K562 (cell line): ENCODE data around the gene CREB3L2. TPM values are rescaled to one million over a fixed set of nuclear protein-coding genes. Genes with fewer than 3 reads are reported as not detected.
A peak's percentile ranks its signal among the peaks of the same experiment; 100 is the strongest.

Experiments used
- ATAC-seq: fragments of 200-7000 bp; cut with Tn5 transposase; 3 replicates; pipeline ENCODE4 v1.9.1; 2020; ENCODE audit warnings: moderate library complexity
- BruUV-seq: library from RNA; stranded (reverse); fragments of 400-500 nt; replicated peaks from 2 replicates; lab custom pipeline; 2021; lab: Mats Ljungman, UMichigan
- CTCF ChIA-PET: fragments of 300-600 bp; formaldehyde crosslinking; extraction: SDS; loops from one replicate; lab custom pipeline; 2021; ENCODE audit warnings: low intra/inter-chr PET ratio; lab: Yijun Ruan, JAX
- POLR2A ChIA-PET: fragments of 300-600, 350-650 bp; sonication (Branson Sonifier 250); formaldehyde crosslinking; extraction: SDS; loops from one replicate; lab custom pipeline; 2021; ENCODE audit warnings: antibody characterized with exemption, inconsistent platforms; lab: Yijun Ruan, JAX
- DNase-seq, 4 experiments: peaks; one replicate each; pipeline versions ENCODE4 v3.0.0 to v3.0.0-alpha.2; 2011 to 2018; ENCODE audit warnings: low spot score in 3 of 4, mixed read lengths in 3 of 4; ENCODE audit errors: extremely low read depth in 1 of 4
- FAIRE-seq: peaks from 2 replicates; lab custom pipeline; 2011; peaks lifted over from hg19 to GRCh38; lab: Jason Lieb, UNC
- H2AFZ ChIP-seq: 2 replicates; pipeline ENCODE4 v1.6.0; 2011; ENCODE audit warnings: low read depth, low read length, control low read depth, inconsistent platforms
- H3K27ac ChIP-seq: fragments of 200-600 bp; 3 replicates; pipeline ENCODE4 v1.8.0; 2011; ENCODE audit warnings: low read depth, mild to moderate bottlenecking, control low read depth, inconsistent platforms, low read length, moderate library complexity, mixed read lengths; ENCODE audit errors: extremely low read depth
- H3K27me3 ChIP-seq, 2 experiments: fragments of 300-600 bp in 1 of 2; 2 replicates in 1 of 2; 3 replicates in 1 of 2; pipeline versions ENCODE4 v1.6.0 to v1.8.0; 2011; ENCODE audit warnings: inconsistent platforms in 2 of 2, low read length in 2 of 2, mild to moderate bottlenecking in 1 of 2, mixed read lengths in 1 of 2, moderate library complexity in 1 of 2; ENCODE audit not compliant: control insufficient read depth in 2 of 2, insufficient read depth in 2 of 2
- H3K36me3 ChIP-seq: fragments of 300-600 bp; 3 replicates; pipeline ENCODE4 v1.8.0; 2011; ENCODE audit warnings: mild to moderate bottlenecking, low read length, inconsistent platforms; ENCODE audit not compliant: control insufficient read depth, insufficient read depth
- H3K4me1 ChIP-seq, 2 experiments: fragments of 200-600 bp in 1 of 2; replicated peaks in 1 of 2; 2 replicates in 1 of 2; 3 replicates in 1 of 2; pipeline versions ENCODE4 v1.5.1 to v1.8.0; 2011; ENCODE audit warnings: inconsistent platforms in 2 of 2, low read length in 2 of 2, mild to moderate bottlenecking in 1 of 2, mixed read lengths in 1 of 2, moderate library complexity in 1 of 2; ENCODE audit not compliant: control insufficient read depth in 2 of 2, insufficient read depth in 2 of 2
- H3K4me2 ChIP-seq: 2 replicates; pipeline ENCODE4 v1.6.1; 2011; ENCODE audit warnings: low read length, control low read depth, inconsistent platforms, mixed read lengths; ENCODE audit not compliant: insufficient read depth
- H3K4me3 ChIP-seq: fragments of 200-600 bp; sonication (generic), shearing (Covaris generic); 2 replicates; pipeline ENCODE4 v1.5.1; 2016; ENCODE audit warnings: control low read depth, inconsistent platforms
- H3K79me2 ChIP-seq: fragments of 200-600 bp; 3 replicates; pipeline ENCODE4 v1.8.0; 2011; ENCODE audit warnings: low read length, inconsistent platforms; ENCODE audit not compliant: control insufficient read depth, insufficient read depth
- H3K9ac ChIP-seq, 2 experiments: 2 replicates each; pipeline versions ENCODE4 v1.6.0 to v1.6.1; 2011; ENCODE audit warnings: low read depth in 2 of 2, low read length in 2 of 2, control low read depth in 1 of 2, inconsistent platforms in 1 of 2, mild to moderate bottlenecking in 1 of 2, mixed read lengths in 1 of 2; ENCODE audit not compliant: insufficient read depth in 1 of 2
- H3K9me1 ChIP-seq: one replicate; pipeline ENCODE4 v1.6.0; 2011; ENCODE audit warnings: inconsistent platforms, mild to moderate bottlenecking, low read length, moderate library complexity; ENCODE audit not compliant: control insufficient read depth, insufficient read depth
- H3K9me3 ChIP-seq: replicated peaks from 2 replicates; pipeline ENCODE4 v1.5.1; 2011; ENCODE audit warnings: low read depth, low read length, inconsistent platforms; ENCODE audit not compliant: control insufficient read depth, insufficient read depth
- H4K20me1 ChIP-seq: replicated peaks from 2 replicates; pipeline ENCODE4 v1.6.1; 2011; ENCODE audit warnings: low read length, inconsistent platforms, mixed read lengths; ENCODE audit not compliant: control insufficient read depth, insufficient read depth
- ATF1 ChIP-seq, 2 experiments: fragments of 450-650 bp in 1 of 2; IDR thresholded peaks; 2 replicates each; pipeline ENCODE4 v1.6.1; 2016; ENCODE audit warnings: missing compliant biosample characterization in 1 of 2, missing genetic modification characterization in 1 of 2
- BRF2 ChIP-seq: IDR thresholded peaks from 3 replicates; pipeline ENCODE4 v1.6.1; 2011; ENCODE audit warnings: borderline replicate concordance, mild to moderate bottlenecking; ENCODE audit not compliant: insufficient read length, insufficient read depth
- FOXJ2 ChIP-seq: fragments of 200-800 bp; sonication (Bioruptor generic); IDR thresholded peaks from 2 replicates; pipeline ENCODE4 v1.6.1; 2016; ENCODE audit warnings: missing genetic modification characterization, missing compliant biosample characterization
- GATAD2A ChIP-seq: fragments of 450-650 bp; IDR thresholded peaks from 2 replicates; pipeline ENCODE4 v1.6.1; 2017
- HMGN3 ChIP-seq: IDR thresholded peaks from 2 replicates; pipeline ENCODE4 v1.6.1; 2011; ENCODE audit warnings: borderline replicate concordance, low read depth, mild to moderate bottlenecking, mixed read lengths, low read length; ENCODE audit not compliant: insufficient read length; ENCODE audit errors: extremely low read depth
- KLF10 ChIP-seq: fragments of 250-450 bp; sonication (Bioruptor Pico); IDR thresholded peaks from 2 replicates; pipeline ENCODE4 v1.6.1; 2021; ENCODE audit warnings: matching md5 sums
- MCM5 ChIP-seq: fragments of 450-650 bp; IDR thresholded peaks from 2 replicates; pipeline ENCODE4 v1.6.1; 2016; ENCODE audit warnings: low read depth
- MEF2A ChIP-seq: IDR thresholded peaks from 2 replicates; pipeline ENCODE4 v1.6.1; 2011; ENCODE audit warnings: low read depth, mild to moderate bottlenecking, low read length, moderate library complexity; ENCODE audit not compliant: control insufficient read depth
- NFATC3 ChIP-seq: fragments of 450-650 bp; IDR thresholded peaks from 2 replicates; pipeline ENCODE4 v1.6.1; 2017; ENCODE audit warnings: mild to moderate bottlenecking
- NR2C2 ChIP-seq, 2 experiments: fragments of 200-800 bp in 1 of 2; sonication (Bioruptor generic) in 1 of 2; sonication (generic) in 1 of 2; formaldehyde crosslinking in 1 of 2; IDR thresholded peaks; 2 replicates each; pipeline versions ENCODE4 v1.6.1 to v1.8.0; 2016 to 2022; ENCODE audit warnings: mild to moderate bottlenecking in 1 of 2, missing compliant biosample characterization in 1 of 2, missing genetic modification characterization in 1 of 2, missing genetic modification reagents in 1 of 2
- RUNX1 ChIP-seq: sonication (generic); IDR thresholded peaks from 2 replicates; pipeline ENCODE4 v1.6.1; 2016; ENCODE audit warnings: antibody characterized with exemption, low read depth
- SMAD2 ChIP-seq: fragments of 150-350 bp; IDR thresholded peaks from 2 replicates; pipeline ENCODE4 v1.6.1; 2014; ENCODE audit warnings: low read depth, mild to moderate bottlenecking, low read length
- SMARCA5 ChIP-seq: fragments of 450-650 bp; IDR thresholded peaks from 2 replicates; pipeline ENCODE4 v1.6.1; 2016
- TAF9B ChIP-seq: fragments of 450-650 bp; IDR thresholded peaks from 2 replicates; pipeline ENCODE4 v1.6.1; 2018; ENCODE audit warnings: mild to moderate bottlenecking; ENCODE audit not compliant: partially characterized antibody
- THRA ChIP-seq: fragments of 450-650 bp; IDR thresholded peaks from 2 replicates; pipeline ENCODE4 v1.6.1; 2017; ENCODE audit warnings: mild to moderate bottlenecking, moderate library complexity
- THRAP3 ChIP-seq: fragments of 450-650 bp; IDR thresholded peaks from 2 replicates; pipeline ENCODE4 v1.6.1; 2016; ENCODE audit warnings: mild to moderate bottlenecking, inconsistent platforms, borderline replicate concordance
- TRIM24 ChIP-seq, 2 experiments: fragments of 450-650 bp; IDR thresholded peaks; 2 replicates each; pipeline ENCODE4 v1.6.1; 2016
- ZFP30 ChIP-seq: fragments of 250-450 bp; sonication (Bioruptor Pico); IDR thresholded peaks from 2 replicates; pipeline ENCODE4 v1.8.0; 2022; ENCODE audit warnings: moderate library complexity, mild to moderate bottlenecking, inconsistent platforms, borderline replicate concordance
- ZNF134 ChIP-seq: fragments of 250-450 bp; sonication (Bioruptor Pico); conservative IDR thresholded peaks from 2 replicates; pipeline ENCODE4 v1.4.0; 2020
- ZNF263 ChIP-seq: sonication (generic); formaldehyde crosslinking; IDR thresholded peaks from 2 replicates; pipeline ENCODE4 v1.8.0; 2022; ENCODE audit warnings: mild to moderate bottlenecking, missing genetic modification reagents, borderline replicate concordance
- ZNF3 ChIP-seq: fragments of 250-450 bp; sonication (Bioruptor Pico); IDR thresholded peaks from 2 replicates; pipeline ENCODE4 v1.5.0; 2021; ENCODE audit warnings: mild to moderate bottlenecking, moderate library complexity
- ZNF316 ChIP-seq: fragments of 450-650 bp; IDR thresholded peaks from 2 replicates; pipeline ENCODE4 v1.6.1; 2016
- ZNF79 ChIP-seq: fragments of 250-450 bp; sonication (Bioruptor Pico); IDR thresholded peaks from 2 replicates; pipeline ENCODE4 v1.4.0; 2020; ENCODE audit warnings: low read depth, mild to moderate bottlenecking, moderate library complexity
- WGBS: fragments of 100-300 bp; shearing (Covaris generic); methylation state at CpG from one replicate; pipeline ENCODE4 v1.1.6; 2016; ENCODE audit warnings: low coverage, mixed read lengths; ENCODE audit not compliant: insufficient coverage; ENCODE audit errors: missing lambda C conversion rate; 5-methylcytosine and 5-hydroxymethylcytosine counted together
- in situ Hi-C: fragments of 300-500 bp; cut with MboI; formaldehyde crosslinking; loops from 4 replicates; pipeline ENCODE4 v1.15.0; 2018; ENCODE audit warnings: inconsistent platforms, mixed read lengths
- intact Hi-C: fragments of 100-400 bp; cut with micrococcal nuclease; formaldehyde crosslinking; loops from 2 replicates; pipeline ENCODE4 v1.14.2; 2022
- polyA plus RNA-seq, 8 experiments: library from polyadenylated mRNA; depleted of rRNA in 4 of 8; stranded (reverse) in 5 of 8; unstranded in 3 of 8; fragments of >200 nt; fragmentation: Nextera tagmentation in 2 of 8; fragmentation: Illumina TruSeq in 1 of 8; extraction: Ambion mirVana in 2 of 8; extraction: Trizol in 1 of 8; gene quantifications; 2 replicates each; pipeline versions ENCODE4 v1.2.1 to v1.2.3, GENCODE V29; 2011 to 2014; ENCODE audit warnings: inconsistent platforms in 1 of 8, missing spikeins in 1 of 8
- total RNA-seq, 7 experiments: library from RNA; depleted of rRNA in 6 of 7; stranded (reverse); fragments of >200 nt in 6 of 7; fragmentation: Illumina TruSeq in 2 of 7; extraction: Trizol in 2 of 7; gene quantifications; 2 replicates each; pipeline versions ENCODE4 v1.2.1 to v1.2.3, GENCODE V29; 2011 to 2021; ENCODE audit warnings: low replicate concordance in 1 of 7

Gene CREB3L2
- total and polyA plus RNA-seq, 9 of the 15 experiments (the other 6 are each of a cell fraction or from before 2014, with no cell fraction given) = 7.1 to 45.6 (median 15.8) TPM

- intact Hi-C loops = no loop called here
- Histone ChIP-seq H4K20me1 (no peaks in the 10 kb centered on the region), H3K4me3 (no peak overlapping the region), H3K9ac (peak overlapping the region in 1 of 2 experiments; percentile 42; a peak in 2 of 4 replicates), H2AFZ (peak overlapping the region; percentile 28), H3K4me1 (peaks cover 28 to 77% of the 10 kb centered on the region in 2 experiments), H3K27ac (peak overlapping the region; percentile 62), H3K27me3 (no peaks in the 10 kb centered on the region), H3K79me2 (peaks cover 97% of the 10 kb centered on the region), H3K9me1 (no peaks in the 10 kb centered on the region), H3K9me3 (no peaks in the 10 kb centered on the region), H3K36me3 (peaks cover 16% of the 10 kb centered on the region), H3K4me2 (peak overlapping the region; percentile 72)
- BruUV-seq = no TSS peak
- ChIA-PET POLR2A (interaction anchor here (1.0 kb wide), 1 partner anchor 62 kb away, joined by 4 read pairs; no protein-coding TSS in a partner anchor), CTCF (no interaction called here)
- FAIRE-seq (no peak), DNase-seq (no peak), ATAC-seq (no peak)
- 12% methylated on average over 3 of the region's 3 CpGs for WGBS
- in situ Hi-C loops = no loop called here
- no peak for TF ChIP-seq GATAD2A
- TF ChIP-seq ZFP30 (CRISPR knock-in tag) = no peak
- TF ChIP-seq TAF9B = peak; percentile 10
- TF ChIP-seq ZNF316 = no peak
- TF ChIP-seq HMGN3 = no peak
- TF ChIP-seq SMARCA5 = no peak
- TF ChIP-seq SMAD2 = no peak
- no peak for TF ChIP-seq MCM5
- no peak for TF ChIP-seq MEF2A
- TF ChIP-seq ZNF134 = no peak
- no peak for TF ChIP-seq ATF1 (CRISPR knock-in tag; IDR thresholded peaks at IDR 0.05)
- TF ChIP-seq ATF1 (tag; IDR thresholded peaks at IDR 0.05) = 0 out of 2 replicates have a peak, but pooled peaks have one; percentile 0
- no peak for TF ChIP-seq BRF2
- TF ChIP-seq FOXJ2 (tag) = 0 out of 2 replicates have a peak, but pooled peaks have one; percentile 54
- no peak for TF ChIP-seq THRAP3
- no peak for TF ChIP-seq KLF10 (CRISPR knock-in tag)
- TF ChIP-seq ZNF3 (CRISPR knock-in tag) = no peak
- TF ChIP-seq ZNF79 (CRISPR knock-in tag) = no peak
- TF ChIP-seq THRA = no peak
- no peak for TF ChIP-seq NFATC3
- TF ChIP-seq TRIM24 (IDR thresholded peaks at IDR 0.05) = no peak
- TF ChIP-seq RUNX1 = no peak
- TF ChIP-seq NR2C2 (CRISPR knock-in tag; IDR thresholded peaks at IDR 0.05) = no peak
- 0 out of 2 replicates have a peak, but pooled peaks have one; percentile 26 for TF ChIP-seq NR2C2 (tag; IDR thresholded peaks at IDR 0.05)
- TF ChIP-seq ZNF263 (CRISPR knock-in tag) = no peak
Measured at GRCh38 chr7:137996871-137997270, 5.0 kb downstream of the CREB3L2 start.
